Keratinocyte (primary cell): Measurements from ENCODE around the gene SPTBN1. TPM values are rescaled to one million over a fixed set of nuclear protein-coding genes. Genes with fewer than 3 reads are reported as not detected.

Experiments used
- DNase-seq: peaks from one replicate; pipeline ENCODE4 v3.0.0-alpha.2; 2011; ENCODE audit warnings: low read depth, missing footprints, low spot score
- FAIRE-seq: peaks from 2 replicates; lab custom pipeline; 2011; peaks lifted over from hg19 to GRCh38; lab: Jason Lieb, UNC
- H2AFZ ChIP-seq: 2 replicates; pipeline ENCODE4 v1.6.0; 2012; ENCODE audit warnings: low read length, control low read depth, inconsistent platforms; ENCODE audit not compliant: control insufficient read depth
- H3K27ac ChIP-seq: 2 replicates; pipeline ENCODE4 v1.5.1; 2011; ENCODE audit warnings: low read length; ENCODE audit not compliant: control insufficient read depth, insufficient read depth
- H3K27me3 ChIP-seq: 3 replicates; pipeline ENCODE4 v1.6.0; 2011; ENCODE audit warnings: low read length; ENCODE audit not compliant: control insufficient read depth, insufficient read depth; ENCODE audit errors: extremely low read depth
- H3K36me3 ChIP-seq, 2 experiments: 2 replicates in 1 of 2; 3 replicates in 1 of 2; pipeline ENCODE4 v1.5.1; 2011; ENCODE audit warnings: low read length in 2 of 2, mild to moderate bottlenecking in 1 of 2; ENCODE audit not compliant: control insufficient read depth in 2 of 2, insufficient read depth in 2 of 2; ENCODE audit errors: extremely low read depth in 1 of 2
- H3K4me1 ChIP-seq: 3 replicates; pipeline ENCODE4 v1.5.1; 2011; ENCODE audit warnings: low read length; ENCODE audit not compliant: control insufficient read depth, insufficient read depth; ENCODE audit errors: extremely low read depth
- H3K4me2 ChIP-seq: 3 replicates; pipeline ENCODE4 v1.6.0; 2011; ENCODE audit warnings: low read depth, low read length; ENCODE audit not compliant: control insufficient read depth, insufficient read depth; ENCODE audit errors: extremely low read depth
- H3K4me3 ChIP-seq, 3 experiments: fragments of 200-600 bp in 1 of 3; sonication (generic) in 1 of 3; 2 replicates in 2 of 3; 3 replicates in 1 of 3; pipeline ENCODE4 v1.5.1; 2011 to 2016; ENCODE audit warnings: low read length in 3 of 3, mild to moderate bottlenecking in 3 of 3, control low read depth in 2 of 3, inconsistent platforms in 1 of 3, low read depth in 1 of 3, mixed read lengths in 1 of 3, mixed run types in 1 of 3, moderate library complexity in 1 of 3; ENCODE audit not compliant: control insufficient read depth in 2 of 3, insufficient read depth in 2 of 3; ENCODE audit errors: extremely low read depth in 1 of 3
- H3K79me2 ChIP-seq: 2 replicates; pipeline ENCODE4 v1.6.0; 2012; ENCODE audit warnings: low read length; ENCODE audit not compliant: control insufficient read depth, insufficient read depth
- H3K9ac ChIP-seq: 3 replicates; pipeline ENCODE4 v1.6.0; 2011; ENCODE audit warnings: low read length; ENCODE audit not compliant: control insufficient read depth, insufficient read depth; ENCODE audit errors: extremely low read depth
- H3K9me1 ChIP-seq: 3 replicates; pipeline ENCODE4 v1.6.0; 2011; ENCODE audit warnings: low read length; ENCODE audit not compliant: control insufficient read depth, insufficient read depth; ENCODE audit errors: extremely low read depth
- H3K9me3 ChIP-seq: 2 replicates; pipeline ENCODE4 v1.5.1; 2012; ENCODE audit warnings: low read depth, low read length; ENCODE audit not compliant: control insufficient read depth
- H4K20me1 ChIP-seq: 3 replicates; pipeline ENCODE4 v1.6.0; 2011; ENCODE audit warnings: low read length; ENCODE audit not compliant: control insufficient read depth, insufficient read depth; ENCODE audit errors: extremely low read depth
- CTCF ChIP-seq, 3 experiments: IDR thresholded peaks in 1 of 3; conservative IDR thresholded peaks in 1 of 3; optimal IDR thresholded peaks in 1 of 3; 2 replicates in 2 of 3; 3 replicates in 1 of 3; pipeline versions ENCODE3 to v1.5.1; 2011; ENCODE audit warnings: low read length in 3 of 3, mild to moderate bottlenecking in 3 of 3, moderate library complexity in 2 of 3, control low read depth in 1 of 3, inconsistent platforms in 1 of 3; ENCODE audit not compliant: insufficient read depth in 2 of 3; ENCODE audit errors: extremely low read depth in 1 of 3
- EZH2 ChIP-seq: IDR thresholded peaks from one replicate; pipeline ENCODE4 v1.6.1; 2012; ENCODE audit warnings: inconsistent platforms, mild to moderate bottlenecking, low read length, moderate library complexity
- dilution Hi-C: fragments of 300-500 bp; cut with MboI; formaldehyde crosslinking; loops from one replicate; pipeline ENCODE4 v1.7.0; 2020; ENCODE audit warnings: low sequenced_read_pairs; ENCODE audit not compliant: extremely low pct_ligation_motif_present
- polyA plus RNA-seq, 5 experiments: library from polyadenylated mRNA; depleted of rRNA in 3 of 5; stranded (reverse) in 3 of 5; stranded (forward) in 1 of 5; unstranded in 1 of 5; fragments of >200 nt; gene quantifications; 1 replicate in 1 of 5; 2 replicates in 3 of 5; 3 replicates in 1 of 5; pipeline versions ENCODE4 v1.2.1 to v1.2.3, GENCODE V29; 2011 to 2012; ENCODE audit warnings: missing spikeins in 2 of 5, low read depth in 1 of 5, low replicate concordance in 1 of 5

The SPTBN1 gene
- polyA plus RNA-seq, 1 donor (not counting 4 experiments of a cell fraction or from before 2014, with no cell fraction given), result 40.0 TPM

- no peak overlapping the region for H3K4me3 ChIP-seq
- H3K4me1 ChIP-seq, result peaks cover 11% of the 10 kb centered on the region
- H3K9me3 ChIP-seq, result no peaks in the 10 kb centered on the region
- DNase-seq, result no peak
- H3K9me1 ChIP-seq, result peaks cover 2% of the 10 kb centered on the region
- TF ChIP-seq EZH2, result no peak
- no peak for TF ChIP-seq CTCF (optimal IDR thresholded peaks at IDR 0.05 in 1 of 3, IDR thresholded peaks at IDR 0.05 in 1 of 3, conservative IDR thresholded peaks at IDR 0.05 in 1 of 3; ENCODE audit: extremely low read depth in 1 of 3, insufficient read depth in 2 of 3, low read length in 3 of 3)
- FAIRE-seq, result no peak
- no peaks in the 10 kb centered on the region for H3K27me3 ChIP-seq
- no peak overlapping the region for H3K27ac ChIP-seq
- peaks cover 7% of the 10 kb centered on the region for H4K20me1 ChIP-seq
- no peak overlapping the region for H3K4me2 ChIP-seq
- peaks cover 12% of the 10 kb centered on the region in 2 experiments for H3K36me3 ChIP-seq
- H2AFZ ChIP-seq, result no peak overlapping the region
- H3K79me2 ChIP-seq, result peaks cover 63% of the 10 kb centered on the region
- dilution Hi-C loops, result no loop called here
- H3K9ac ChIP-seq, result no peak overlapping the region
Observed at GRCh38 chr2:54610700-54611099, 154.6 kb downstream of the SPTBN1 start.

GRCh38 chr2:54611830-54612545, 155.9 kb downstream of the SPTBN1 start:
- no peak overlapping the region for H3K27ac ChIP-seq
- H3K4me3 ChIP-seq, result no peak overlapping the region
- H3K4me1 ChIP-seq, result peaks cover 3% of the 10 kb centered on the region
- H3K4me2 ChIP-seq, result no peak overlapping the region
- TF ChIP-seq EZH2, result no peak
- TF ChIP-seq CTCF (optimal IDR thresholded peaks at IDR 0.05 in 1 of 3, IDR thresholded peaks at IDR 0.05 in 1 of 3, conservative IDR thresholded peaks at IDR 0.05 in 1 of 3; ENCODE audit: extremely low read depth in 1 of 3, insufficient read depth in 2 of 3, low read length in 3 of 3), result no peak
- dilution Hi-C loops, result no loop called here
- peaks cover 50% of the 10 kb centered on the region for H3K79me2 ChIP-seq
- FAIRE-seq (no peak), DNase-seq (no peak)
- peaks cover 12 to 13% of the 10 kb centered on the region in 2 experiments for H3K36me3 ChIP-seq
- peaks cover 2% of the 10 kb centered on the region for H3K9me1 ChIP-seq
- H3K9me3 ChIP-seq, result no peaks in the 10 kb centered on the region
- H2AFZ ChIP-seq, result no peak overlapping the region
- no peaks in the 10 kb centered on the region for H3K27me3 ChIP-seq
- H4K20me1 ChIP-seq, result peaks cover 7% of the 10 kb centered on the region
- no peak overlapping the region for H3K9ac ChIP-seq
